Measurements from ENCODE around the gene MRPL21.
"Not testable (repeated sequence)": the region's sequence is repeated elsewhere in the genome, so short reads cannot be mapped to it uniquely, and the experiment has no call there.

The MRPL21 gene

GRCh38 chr11:68892576-68892975, 11.1 kb downstream of the MRPL21 start:
- DNase-seq (ENCODE audit: low read depth in 1 of 2, low spot score in 1 of 2): no peak
- no peak for TF ChIP-seq JUND (IDR thresholded peaks at IDR 0.05; ENCODE audit: low read depth)
- in situ Hi-C loops (cut with HindIII; ENCODE audit: low pct_unique_long_range_greater_than_20kb, low sequenced_read_pairs): no loop called here

- no peak for TF ChIP-seq JUND (IDR thresholded peaks at IDR 0.05; ENCODE audit: low read depth)
- in situ Hi-C loops (cut with HindIII; ENCODE audit: low pct_unique_long_range_greater_than_20kb, low sequenced_read_pairs): no loop called here
- DNase-seq (ENCODE audit: low read depth in 1 of 2, low spot score in 1 of 2): no peak
Measured at GRCh38 chr11:68891351-68891948, 12.2 kb downstream of the MRPL21 start.

GRCh38 chr11:68890490-68891231, 13.0 kb downstream of the MRPL21 start:
- TF ChIP-seq JUND (IDR thresholded peaks at IDR 0.05; ENCODE audit: low read depth): no peak
- in situ Hi-C loops (cut with HindIII; ENCODE audit: low pct_unique_long_range_greater_than_20kb, low sequenced_read_pairs): no loop called here
- no peak for DNase-seq (ENCODE audit: low read depth in 1 of 2, low spot score in 1 of 2)

GRCh38 chr11:68889948-68890446, 13.6 kb downstream of the MRPL21 start:
- peak in 1 of 2 experiments; percentile 35 for DNase-seq (ENCODE audit: low read depth in 1 of 2, low spot score in 1 of 2)
- in situ Hi-C loops (cut with HindIII; ENCODE audit: low pct_unique_long_range_greater_than_20kb, low sequenced_read_pairs): no loop called here
- no peak for TF ChIP-seq JUND (IDR thresholded peaks at IDR 0.05; ENCODE audit: low read depth)

GRCh38 chr11:68884827-68885226, 18.8 kb downstream of the MRPL21 start:
- in situ Hi-C loops (cut with HindIII; ENCODE audit: low pct_unique_long_range_greater_than_20kb, low sequenced_read_pairs): not testable (repeated sequence)

GRCh38 chr11:68882391-68882790, 21.2 kb downstream of the MRPL21 start:
- in situ Hi-C loops (cut with HindIII; ENCODE audit: low pct_unique_long_range_greater_than_20kb, low sequenced_read_pairs): no loop called here
- no peak for DNase-seq (ENCODE audit: low read depth in 1 of 2, low spot score in 1 of 2)
- TF ChIP-seq JUND (IDR thresholded peaks at IDR 0.05; ENCODE audit: low read depth): no peak

More at GRCh38 chr11:68884827-68885226, 18.8 kb downstream of the MRPL21 start:
- not testable (repeated sequence) for DNase-seq (ENCODE audit: low read depth in 1 of 2, low spot score in 1 of 2)

- in situ Hi-C loops (cut with HindIII; ENCODE audit: low pct_unique_long_range_greater_than_20kb, low sequenced_read_pairs): no loop called here
- no peak for TF ChIP-seq JUND (IDR thresholded peaks at IDR 0.05; ENCODE audit: low read depth)
- no peak for DNase-seq (ENCODE audit: low read depth in 1 of 2, low spot score in 1 of 2)
Measured at GRCh38 chr11:68881320-68881719, 22.3 kb downstream of the MRPL21 start.

- TF ChIP-seq JUND (IDR thresholded peaks at IDR 0.05; ENCODE audit: low read depth): no peak
- in situ Hi-C loops (cut with HindIII; ENCODE audit: low pct_unique_long_range_greater_than_20kb, low sequenced_read_pairs): no loop called here
- no peak for DNase-seq (ENCODE audit: low read depth in 1 of 2, low spot score in 1 of 2)
Measured at GRCh38 chr11:68880851-68881250, 22.8 kb downstream of the MRPL21 start.

- no peak for TF ChIP-seq JUND (IDR thresholded peaks at IDR 0.05; ENCODE audit: low read depth)
- no peak for DNase-seq (ENCODE audit: low read depth in 1 of 2, low spot score in 1 of 2)
- in situ Hi-C loops (cut with HindIII; ENCODE audit: low pct_unique_long_range_greater_than_20kb, low sequenced_read_pairs): no loop called here
Measured at GRCh38 chr11:68878022-68878421, 25.6 kb downstream of the MRPL21 start.

GRCh38 chr11:68872216-68873003, 31.2 kb downstream of the MRPL21 start:
- in situ Hi-C loops (cut with HindIII; ENCODE audit: low pct_unique_long_range_greater_than_20kb, low sequenced_read_pairs): no loop called here
- TF ChIP-seq JUND (IDR thresholded peaks at IDR 0.05; ENCODE audit: low read depth): 0 out of 2 replicates have a peak, but pooled peaks have one; percentile 48
- peak in 1 of 2 experiments; percentile 94 for DNase-seq (ENCODE audit: low read depth in 1 of 2, low spot score in 1 of 2)

- TF ChIP-seq JUND (IDR thresholded peaks at IDR 0.05; ENCODE audit: low read depth): no peak
- peak in 1 of 2 experiments; percentile 55 for DNase-seq (ENCODE audit: low read depth in 1 of 2, low spot score in 1 of 2)
- in situ Hi-C loops (cut with HindIII; ENCODE audit: low pct_unique_long_range_greater_than_20kb, low sequenced_read_pairs): no loop called here
Measured at GRCh38 chr11:68870470-68870869, 33.2 kb downstream of the MRPL21 start.

- no peak for DNase-seq (ENCODE audit: low read depth in 1 of 2, low spot score in 1 of 2)
- TF ChIP-seq JUND (IDR thresholded peaks at IDR 0.05; ENCODE audit: low read depth): no peak
- in situ Hi-C loops (cut with HindIII; ENCODE audit: low pct_unique_long_range_greater_than_20kb, low sequenced_read_pairs): no loop called here
Measured at GRCh38 chr11:68868221-68868835, 35.3 kb downstream of the MRPL21 start.
